ENCODE data around the gene GPC5. TPM values are rescaled to one million over a fixed set of nuclear protein-coding genes. Genes with fewer than 3 reads are reported as not detected.

GPC5 gene
- total RNA-seq, 1 donor from 2014 or later = 0.07 TPM

DNA sequence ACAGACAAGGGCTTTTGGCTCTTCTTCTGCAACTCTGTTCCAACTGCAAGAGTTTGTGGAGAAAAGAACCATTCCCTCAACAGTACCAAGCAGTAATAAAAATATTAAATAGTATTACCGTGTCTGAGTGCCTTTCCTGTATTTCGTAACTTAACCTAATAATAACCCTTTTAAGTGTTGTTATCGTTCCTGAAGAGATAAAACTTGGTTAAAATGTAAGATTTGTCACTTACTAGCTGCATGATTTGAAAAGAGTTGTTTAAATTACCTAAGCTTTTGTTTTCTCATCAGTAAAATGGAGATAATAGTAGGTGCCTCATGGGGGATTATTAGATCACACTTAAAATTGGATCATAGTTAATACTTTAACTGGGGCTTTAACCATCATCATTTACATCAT is 447.2 kb downstream of the GPC5 start:
- Histone ChIP-seq H3K36me3 (no peaks in the 10 kb centered on the region), H3K4me3 (no peak overlapping the region), H3K79me2 (ENCODE audit: low read depth) (no peaks in the 10 kb centered on the region), H3F3A (ENCODE audit: low read depth) (no peaks in the 10 kb centered on the region), H3K9ac (no peak overlapping the region), H3K4me1 (no peaks in the 10 kb centered on the region), H4K20me1 (ENCODE audit: low read depth) (no peaks in the 10 kb centered on the region), H3K9me3 (ENCODE audit: low read depth) (no peaks in the 10 kb centered on the region), H2AFZ (replicated peaks) (no peak overlapping the region), H3K4me2 (no peak overlapping the region), H3K27me3 (no peaks in the 10 kb centered on the region), H3K27ac (no peak overlapping the region)
- TF ChIP-seq EZH2 (IDR thresholded peaks at IDR 0.05) (no peak), EZH2phosphoT487 (IDR thresholded peaks at IDR 0.05) (no peak)
- TF ChIP-seq, protein P1, sequence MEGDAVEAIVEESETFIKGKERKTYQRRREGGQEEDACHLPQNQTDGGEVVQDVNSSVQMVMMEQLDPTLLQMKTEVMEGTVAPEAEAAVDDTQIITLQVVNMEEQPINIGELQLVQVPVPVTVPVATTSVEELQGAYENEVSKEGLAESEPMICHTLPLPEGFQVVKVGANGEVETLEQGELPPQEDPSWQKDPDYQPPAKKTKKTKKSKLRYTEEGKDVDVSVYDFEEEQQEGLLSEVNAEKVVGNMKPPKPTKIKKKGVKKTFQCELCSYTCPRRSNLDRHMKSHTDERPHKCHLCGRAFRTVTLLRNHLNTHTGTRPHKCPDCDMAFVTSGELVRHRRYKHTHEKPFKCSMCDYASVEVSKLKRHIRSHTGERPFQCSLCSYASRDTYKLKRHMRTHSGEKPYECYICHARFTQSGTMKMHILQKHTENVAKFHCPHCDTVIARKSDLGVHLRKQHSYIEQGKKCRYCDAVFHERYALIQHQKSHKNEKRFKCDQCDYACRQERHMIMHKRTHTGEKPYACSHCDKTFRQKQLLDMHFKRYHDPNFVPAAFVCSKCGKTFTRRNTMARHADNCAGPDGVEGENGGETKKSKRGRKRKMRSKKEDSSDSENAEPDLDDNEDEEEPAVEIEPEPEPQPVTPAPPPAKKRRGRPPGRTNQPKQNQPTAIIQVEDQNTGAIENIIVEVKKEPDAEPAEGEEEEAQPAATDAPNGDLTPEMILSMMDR (IDR thresholded peaks at IDR 0.05) = no peak
- DNase-seq (ENCODE audit: low spot score) = no peak
- Mint-ChIP-seq H3K4me3 (no peak overlapping the region), H3K36me3 (no peaks in the 10 kb centered on the region), H3K9me3 (no peaks in the 10 kb centered on the region), H3K4me1 (no peaks in the 10 kb centered on the region), H3K27ac (no peak overlapping the region), H3K27me3 (ENCODE audit: insufficient read depth, low read depth) (peaks cover 3% of the 10 kb centered on the region)

DNA sequence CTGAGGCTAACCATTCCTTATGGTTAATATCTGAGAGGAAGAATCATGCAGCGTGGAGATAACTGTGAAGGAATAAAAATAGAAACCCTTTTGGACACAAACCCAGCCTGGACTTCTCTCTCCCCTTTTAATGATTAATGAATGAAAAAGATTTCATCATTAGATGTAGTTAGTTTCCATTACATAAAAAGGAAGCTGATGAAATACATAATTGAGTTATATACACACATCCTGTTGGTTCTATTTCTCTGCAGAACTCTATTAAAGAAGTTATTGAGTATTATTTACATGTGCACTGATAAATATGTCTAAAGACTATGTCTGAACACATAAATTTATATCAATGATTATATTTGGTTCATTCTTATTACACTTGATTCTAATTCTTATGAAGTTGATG is 465.3 kb downstream of the GPC5 start:
- Mint-ChIP-seq H3K27me3 (ENCODE audit: insufficient read depth, low read depth) (no peaks in the 10 kb centered on the region), H3K9me3 (no peaks in the 10 kb centered on the region), H3K4me1 (no peaks in the 10 kb centered on the region), H3K36me3 (no peaks in the 10 kb centered on the region), H3K27ac (no peak overlapping the region), H3K4me3 (no peak overlapping the region)
- Histone ChIP-seq H3K9me3 (ENCODE audit: low read depth) (no peaks in the 10 kb centered on the region), H3K27me3 (no peaks in the 10 kb centered on the region), H3K27ac (no peak overlapping the region), H2AFZ (replicated peaks) (no peak overlapping the region), H3K4me1 (no peaks in the 10 kb centered on the region), H3K79me2 (ENCODE audit: low read depth) (no peaks in the 10 kb centered on the region), H3K4me3 (no peak overlapping the region), H3F3A (ENCODE audit: low read depth) (no peaks in the 10 kb centered on the region), H3K36me3 (no peaks in the 10 kb centered on the region), H3K4me2 (no peak overlapping the region), H4K20me1 (ENCODE audit: low read depth) (no peaks in the 10 kb centered on the region), H3K9ac (no peak overlapping the region)
- TF ChIP-seq EZH2 (IDR thresholded peaks at IDR 0.05) = no peak
- TF ChIP-seq, protein P1 (IDR thresholded peaks at IDR 0.05) = no peak
- TF ChIP-seq EZH2phosphoT487 (IDR thresholded peaks at IDR 0.05) = no peak
- no peak for DNase-seq (ENCODE audit: low spot score)

DNA sequence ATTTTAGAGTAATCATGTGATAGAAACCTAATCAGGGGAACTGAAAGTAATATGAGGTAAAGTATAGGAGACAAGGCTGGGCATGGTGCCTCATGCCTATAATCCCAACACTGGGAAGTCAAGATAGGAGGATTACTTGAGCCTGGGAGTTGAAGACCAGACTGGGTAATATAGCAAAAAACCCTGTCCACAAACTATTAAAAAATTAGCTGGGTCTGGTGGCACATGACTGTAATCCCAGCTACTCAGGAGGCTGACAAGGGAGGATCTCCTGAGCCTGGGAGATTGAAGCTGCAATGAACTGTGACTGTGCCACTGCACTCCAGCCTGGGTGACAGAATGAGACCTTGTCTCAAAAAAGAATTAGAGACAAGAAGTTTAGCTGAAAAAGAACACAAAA is 469.9 kb downstream of the GPC5 start:
- H3F3A ChIP-seq (ENCODE audit: low read depth) = no peaks in the 10 kb centered on the region
- no peaks in the 10 kb centered on the region for H3K36me3 ChIP-seq
- H3K36me3 Mint-ChIP-seq = no peaks in the 10 kb centered on the region
- no peak overlapping the region for H3K27ac Mint-ChIP-seq
- no peaks in the 10 kb centered on the region for H3K9me3 ChIP-seq (ENCODE audit: low read depth)
- no peak overlapping the region for H2AFZ ChIP-seq (replicated peaks)
- H3K4me2 ChIP-seq = no peak overlapping the region
- H3K4me1 Mint-ChIP-seq = no peaks in the 10 kb centered on the region
- no peak overlapping the region for H3K4me3 ChIP-seq
- H3K79me2 ChIP-seq (ENCODE audit: low read depth) = no peaks in the 10 kb centered on the region
- H3K4me3 Mint-ChIP-seq = no peak overlapping the region
- no peak overlapping the region for H3K9ac ChIP-seq
- no peaks in the 10 kb centered on the region for H3K27me3 ChIP-seq
- no peaks in the 10 kb centered on the region for H3K4me1 ChIP-seq
- H3K27me3 Mint-ChIP-seq (ENCODE audit: insufficient read depth, low read depth) = no peaks in the 10 kb centered on the region
- DNase-seq (ENCODE audit: low spot score) = no peak
- no peaks in the 10 kb centered on the region for H3K9me3 Mint-ChIP-seq
- no peaks in the 10 kb centered on the region for H4K20me1 ChIP-seq (ENCODE audit: low read depth)
- no peak for TF ChIP-seq EZH2 (IDR thresholded peaks at IDR 0.05)
- no peak overlapping the region for H3K27ac ChIP-seq

DNA sequence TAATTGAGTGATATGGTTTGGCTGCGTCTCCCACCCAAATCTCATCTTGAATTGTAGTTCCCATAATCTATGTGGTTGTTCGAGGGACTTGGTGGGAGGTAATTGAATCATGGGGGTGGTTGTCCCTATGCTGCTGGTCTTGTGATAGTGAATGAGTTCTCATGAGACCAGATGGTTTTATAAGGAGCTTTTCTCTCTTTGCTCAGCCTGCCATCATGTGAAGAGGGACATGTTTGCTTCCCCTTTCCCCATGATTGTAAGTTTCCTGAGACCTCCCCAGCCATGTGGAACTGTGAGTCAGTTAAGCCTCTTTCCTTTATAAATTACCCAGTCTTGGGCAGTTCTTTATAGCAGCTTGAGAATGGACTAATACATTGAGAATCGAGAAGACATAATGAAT is 480.1 kb downstream of the GPC5 start:
- Mint-ChIP-seq H3K27me3 (ENCODE audit: insufficient read depth, low read depth) (no peaks in the 10 kb centered on the region), H3K27ac (no peak overlapping the region), H3K9me3 (no peaks in the 10 kb centered on the region), H3K4me3 (no peak overlapping the region), H3K4me1 (peaks cover 3% of the 10 kb centered on the region), H3K36me3 (no peaks in the 10 kb centered on the region)
- Histone ChIP-seq H2AFZ (replicated peaks) (no peak overlapping the region), H3K36me3 (no peaks in the 10 kb centered on the region), H3K27ac (no peak overlapping the region), H3F3A (ENCODE audit: low read depth) (no peaks in the 10 kb centered on the region), H3K9me3 (ENCODE audit: low read depth) (no peaks in the 10 kb centered on the region), H3K4me2 (no peak overlapping the region), H3K9ac (no peak overlapping the region), H3K4me3 (no peak overlapping the region), H3K79me2 (ENCODE audit: low read depth) (no peaks in the 10 kb centered on the region), H3K4me1 (peaks cover 11% of the 10 kb centered on the region), H4K20me1 (ENCODE audit: low read depth) (no peaks in the 10 kb centered on the region), H3K27me3 (no peaks in the 10 kb centered on the region)
- no peak for TF ChIP-seq EZH2phosphoT487 (IDR thresholded peaks at IDR 0.05)
- no peak for TF ChIP-seq EZH2 (IDR thresholded peaks at IDR 0.05)
- TF ChIP-seq, protein P1 (IDR thresholded peaks at IDR 0.05) = no peak
- no peak for DNase-seq (ENCODE audit: low spot score)
